GM23248 (cell line): Measurements from ENCODE around the gene FKRP. TPM values are rescaled to one million over a fixed set of nuclear protein-coding genes. Genes with fewer than 3 reads are reported as not detected.
"Not testable (repeated sequence)": the region's sequence is repeated elsewhere in the genome, so short reads cannot be mapped to it uniquely, and the experiment has no call there.

ENCODE experiments used
- DNase-seq: peaks from one replicate; pipeline ENCODE4 v3.0.0-alpha.2; 2015
- H2AFZ ChIP-seq: fragments of 200-600 bp; sonication (generic); 2 replicates; pipeline ENCODE4 v1.6.1; 2016; ENCODE audit warnings: antibody characterized with exemption
- H3F3A ChIP-seq: fragments of 200-600 bp; sonication (generic); 2 replicates; pipeline ENCODE4 v1.6.1; 2016; ENCODE audit warnings: mild to moderate bottlenecking, antibody characterized with exemption, mixed run types; ENCODE audit not compliant: insufficient read depth
- H3K27ac ChIP-seq: fragments of 200-600 bp; sonication (generic); 2 replicates; pipeline ENCODE4 v1.5.1; 2016; ENCODE audit warnings: mild to moderate bottlenecking
- H3K27me3 ChIP-seq: fragments of 200-600 bp; sonication (generic); replicated peaks from 2 replicates; pipeline ENCODE4 v1.6.1; 2016; ENCODE audit warnings: mild to moderate bottlenecking; ENCODE audit not compliant: insufficient read depth
- H3K36me3 ChIP-seq: fragments of 200-600 bp; sonication (generic); 2 replicates; pipeline ENCODE4 v1.6.1; 2016; ENCODE audit warnings: low read depth, mild to moderate bottlenecking
- H3K4me1 ChIP-seq: fragments of 200-600 bp; sonication (generic); 2 replicates; pipeline ENCODE4 v1.6.1; 2016; ENCODE audit warnings: mild to moderate bottlenecking; ENCODE audit not compliant: insufficient read depth
- H3K4me2 ChIP-seq: fragments of 200-600 bp; sonication (generic); one replicate; pipeline ENCODE4 v1.6.1; 2016; ENCODE audit warnings: mild to moderate bottlenecking; ENCODE audit not compliant: unreplicated experiment
- H3K4me3 ChIP-seq: fragments of 200-600 bp; sonication (generic); 2 replicates; pipeline ENCODE4 v1.5.1; 2016; ENCODE audit warnings: mild to moderate bottlenecking
- H3K79me2 ChIP-seq: fragments of 200-600 bp; sonication (generic); 2 replicates; pipeline ENCODE4 v1.6.1; 2016; ENCODE audit warnings: mild to moderate bottlenecking; ENCODE audit not compliant: insufficient read depth
- H3K9ac ChIP-seq: fragments of 200-600 bp; sonication (generic); 2 replicates; pipeline ENCODE4 v1.6.1; 2016; ENCODE audit warnings: mild to moderate bottlenecking
- H3K9me2 ChIP-seq: fragments of 200-600 bp; sonication (generic); 2 replicates; pipeline ENCODE4 v1.6.1; 2016; ENCODE audit warnings: mixed run types, mild to moderate bottlenecking, moderate library complexity; ENCODE audit not compliant: insufficient read depth
- H3K9me3 ChIP-seq: fragments of 200-600 bp; sonication (generic); one replicate; pipeline ENCODE4 v1.6.1; 2017; ENCODE audit warnings: low read depth
- H4K20me1 ChIP-seq: fragments of 200-600 bp; sonication (generic); 2 replicates; pipeline ENCODE4 v1.6.0; 2016; ENCODE audit not compliant: insufficient read depth
- EZH2 ChIP-seq: fragments of 200-600 bp; sonication (generic); IDR thresholded peaks from 2 replicates; pipeline ENCODE4 v1.6.1; 2018; ENCODE audit warnings: antibody characterized with exemption, mild to moderate bottlenecking; ENCODE audit not compliant: insufficient read depth, poor library complexity, severe bottlenecking
- EZH2phosphoT487 ChIP-seq: fragments of 200-600 bp; sonication (generic); IDR thresholded peaks from 2 replicates; pipeline ENCODE4 v1.6.1; 2018; ENCODE audit warnings: antibody characterized with exemption, moderate library complexity, mild to moderate bottlenecking, low read depth; ENCODE audit not compliant: insufficient read depth
- WGBS, 2 experiments: methylation state at CpG; one replicate each; pipeline ENCODE4 v1.1.6; 2015 to 2017; ENCODE audit warnings: low lambda C conversion rate in 2 of 2, low coverage in 1 of 2; ENCODE audit errors: missing lambda C conversion rate in 2 of 2; 5-methylcytosine and 5-hydroxymethylcytosine counted together
- in situ Hi-C: fragments of 300-500 bp; cut with MboI; formaldehyde crosslinking; loops from 2 replicates; pipeline ENCODE4 v1.15.0; 2020
- polyA plus RNA-seq: library from polyadenylated mRNA; unstranded; fragments of >200 nt; fragmentation: Nextera tagmentation; extraction: Ambion mirVana; gene quantifications from 2 replicates; pipeline ENCODE4 v1.2.1, GENCODE V29; 2016
- total RNA-seq: library from RNA; depleted of rRNA; stranded (reverse); fragments of >200 nt; shearing (Covaris generic); gene quantifications from 2 replicates; pipeline ENCODE4 v1.2.3, GENCODE V29; 2014

Gene FKRP
- total and polyA plus RNA-seq, 2 experiments from 2014 or later = 15.0 to 41.5 TPM

DNA sequence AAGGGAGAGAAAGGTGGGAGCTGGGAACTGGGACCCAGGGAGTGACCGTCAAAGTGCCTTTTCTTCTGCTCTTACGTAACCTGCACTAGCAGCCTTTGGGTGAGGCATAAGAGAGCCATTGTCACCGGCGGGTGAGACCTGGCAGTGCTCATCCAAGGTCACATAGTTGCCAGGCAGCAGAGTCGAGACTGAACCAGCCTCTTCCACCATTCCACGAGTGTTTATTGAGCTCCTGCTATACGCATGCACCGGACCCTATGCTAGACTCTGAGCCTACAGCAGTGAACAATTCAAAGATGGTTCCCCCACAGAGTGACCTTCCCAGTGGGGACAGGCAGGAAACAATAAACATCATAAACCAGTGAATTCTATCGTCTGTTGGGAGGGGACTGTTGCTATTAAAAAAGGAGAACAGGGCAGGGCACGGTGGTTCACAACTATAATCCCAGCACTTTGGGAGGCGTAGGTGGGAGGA, 19.0 kb downstream of the FKRP start:
- Histone ChIP-seq H3K79me2 (no peaks in the 10 kb centered on the region), H4K20me1 (no peaks in the 10 kb centered on the region), H3K36me3 (no peaks in the 10 kb centered on the region), H2AFZ (no peak overlapping the region), H3K4me2 (no peak overlapping the region), H3K9me3 (no peaks in the 10 kb centered on the region), H3K4me1 (peaks cover 15% of the 10 kb centered on the region), H3K9me2 (no peaks in the 10 kb centered on the region), H3K27ac (no peak overlapping the region), H3K9ac (no peak overlapping the region), H3K4me3 (no peak overlapping the region), H3F3A (peaks cover 20% of the 10 kb centered on the region), H3K27me3 (no peaks in the 10 kb centered on the region)
- WGBS, 2 experiments = 70 to 73% methylated on average over 11 of the region's 11 CpGs
- TF ChIP-seq EZH2phosphoT487 (no peak), EZH2 (no peak)
- in situ Hi-C loops = no loop called here
- DNase-seq = no peak

DNA sequence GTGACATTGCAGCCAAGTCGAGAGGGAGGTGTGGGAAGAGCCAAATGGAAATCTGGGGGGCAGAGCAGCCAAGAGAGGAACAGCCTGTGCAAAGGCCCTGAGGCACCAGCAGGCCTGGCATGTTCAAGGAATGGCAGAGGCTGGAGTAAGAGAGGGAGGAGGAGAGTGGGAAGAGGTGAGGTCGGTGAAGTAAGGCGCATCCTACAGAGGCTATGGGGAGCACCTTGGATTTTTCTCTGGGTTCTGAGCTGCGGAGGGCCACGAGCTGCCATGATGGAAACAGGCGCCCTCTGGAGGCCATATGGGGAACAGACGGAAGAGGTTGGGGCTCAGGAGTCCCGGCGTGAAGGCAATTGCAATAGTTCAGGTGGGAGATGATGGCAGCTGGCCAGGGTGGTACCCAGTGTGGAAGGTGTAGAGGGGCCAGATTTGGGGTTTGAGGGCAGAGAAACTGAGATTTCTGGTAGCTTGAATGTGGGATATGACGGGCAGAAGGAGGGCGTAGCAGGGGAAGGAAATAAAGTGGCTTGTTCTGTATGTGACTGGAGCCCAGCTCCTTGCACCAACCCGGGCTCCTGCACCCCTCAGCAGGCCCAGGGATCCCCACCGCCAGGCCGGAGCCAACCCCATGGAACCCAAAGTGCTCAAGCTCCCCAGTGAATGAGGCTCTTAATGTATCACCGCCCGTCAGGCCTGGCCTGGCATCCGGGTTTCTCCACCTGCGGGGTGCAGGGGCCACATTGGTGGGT, 20.9 kb downstream of the FKRP start:
- Histone ChIP-seq H3K4me3 (no peak overlapping the region), H4K20me1 (no peaks in the 10 kb centered on the region), H3K9me2 (no peaks in the 10 kb centered on the region), H3K27ac (no peak overlapping the region), H3K4me2 (no peak overlapping the region), H3K4me1 (no peaks in the 10 kb centered on the region), H3F3A (peaks cover 17% of the 10 kb centered on the region), H3K27me3 (no peaks in the 10 kb centered on the region), H3K9ac (no peak overlapping the region), H3K36me3 (no peaks in the 10 kb centered on the region; the same call in 1 of the 2 replicates), H2AFZ (no peak overlapping the region), H3K9me3 (no peaks in the 10 kb centered on the region), H3K79me2 (no peaks in the 10 kb centered on the region)
- in situ Hi-C loops = no loop called here
- 69 to 74% methylated on average over 18 of the region's 18 CpGs for WGBS, 2 experiments
- TF ChIP-seq EZH2phosphoT487 (no peak), EZH2 (no peak)
- DNase-seq = peak; percentile 38

DNA sequence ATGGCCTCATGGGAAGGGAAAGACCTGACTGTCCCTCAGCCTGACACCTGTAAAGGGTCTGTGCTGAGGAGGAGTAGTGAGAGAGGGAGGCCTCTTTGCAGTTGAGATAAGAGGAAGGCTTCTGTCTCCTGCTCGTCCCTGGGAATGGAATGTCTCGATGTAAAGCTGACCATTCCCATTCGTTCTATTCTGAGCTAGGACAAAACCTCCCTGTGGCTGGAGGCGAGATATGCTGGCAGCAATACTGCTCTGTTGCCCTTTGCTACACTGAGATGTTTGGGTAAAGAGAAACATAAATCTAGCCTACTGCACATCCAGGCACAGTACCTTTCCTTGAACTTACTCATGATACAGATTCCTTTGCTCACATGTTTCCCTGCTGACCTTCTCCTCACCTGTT, 22.9 kb downstream of the FKRP start:
- H3F3A ChIP-seq = peaks cover 35% of the 10 kb centered on the region
- H3K9me3 ChIP-seq, H3K36me3 ChIP-seq, DNase-seq, H3K27me3 ChIP-seq, H3K27ac ChIP-seq, H3K4me2 ChIP-seq, in situ Hi-C loops, H3K4me3 ChIP-seq, H3K9ac ChIP-seq, H3K4me1 ChIP-seq, H3K9me2 ChIP-seq, H2AFZ ChIP-seq, H3K79me2 ChIP-seq, H4K20me1 ChIP-seq: not testable (repeated sequence)
- WGBS, 2 experiments = 42 to 53% methylated on average over 4 of the region's 4 CpGs

DNA sequence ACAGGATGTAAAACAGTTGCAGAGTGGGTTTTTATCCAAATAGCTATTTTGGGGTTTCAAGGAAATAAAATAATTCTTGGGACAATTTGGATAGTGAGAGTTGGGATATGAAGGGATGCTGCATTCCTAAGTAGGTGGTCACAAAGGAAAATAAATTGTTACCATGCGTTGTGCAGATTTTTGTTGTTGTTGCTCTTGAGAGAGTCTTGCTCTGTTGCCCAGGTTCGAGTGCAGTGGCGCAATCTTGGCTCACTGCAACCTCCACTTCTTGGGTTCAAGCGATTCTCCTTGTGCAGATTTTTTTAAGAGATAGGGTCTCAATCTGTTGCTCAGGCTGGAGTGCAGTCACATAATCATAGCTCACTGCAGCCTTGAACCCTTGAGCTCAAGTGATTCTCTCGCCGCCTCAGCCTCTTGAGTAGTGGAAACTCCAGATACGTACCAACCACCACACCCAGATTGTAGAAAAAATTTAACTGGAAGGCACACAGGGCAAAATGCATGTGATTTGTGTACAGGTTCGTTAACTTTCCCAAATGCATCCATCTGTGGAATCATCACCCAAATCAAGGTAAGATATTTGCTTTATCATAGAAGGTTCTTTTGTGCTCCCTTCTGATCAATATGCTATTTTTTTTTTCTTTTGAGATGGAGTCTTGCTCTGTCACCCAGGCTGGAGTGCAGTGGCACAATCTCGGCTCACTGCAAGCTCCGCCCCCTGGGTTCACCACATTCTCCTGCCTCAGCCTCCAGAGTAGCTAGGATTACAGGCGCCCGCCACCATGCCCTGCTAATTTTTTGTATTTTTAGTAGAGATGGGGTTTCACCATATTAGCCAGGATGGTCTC, 26.5 kb downstream of the FKRP start:
- H2AFZ ChIP-seq = no peak overlapping the region
- H4K20me1 ChIP-seq = no peaks in the 10 kb centered on the region; the same call in 1 of the 2 replicates
- no peak overlapping the region for H3K9ac ChIP-seq
- no peaks in the 10 kb centered on the region for H3K4me1 ChIP-seq
- 68 to 70% methylated on average over 12 of the region's 12 CpGs for WGBS, 2 experiments
- H3K79me2 ChIP-seq = 0 out of 2 replicates have a peak, but pooled peaks cover 13% of the 10 kb centered on the region
- H3K9me3 ChIP-seq = no peaks in the 10 kb centered on the region
- peaks cover 56% of the 10 kb centered on the region for H3F3A ChIP-seq
- H3K36me3 ChIP-seq = peaks cover 36% of the 10 kb centered on the region
- no peak for TF ChIP-seq EZH2phosphoT487
- TF ChIP-seq EZH2 = no peak
- no peak overlapping the region for H3K4me2 ChIP-seq
- DNase-seq = peak; percentile 42
- no peaks in the 10 kb centered on the region for H3K9me2 ChIP-seq
- in situ Hi-C loops = no loop called here
- 0 out of 2 replicates have a peak overlapping the region, but pooled peaks have one; percentile 12 for H3K27ac ChIP-seq
- H3K27me3 ChIP-seq = no peaks in the 10 kb centered on the region
- H3K4me3 ChIP-seq = no peak overlapping the region
